Ovary (tissue), 9 donors: ENCODE results near the gene TAP1. TPM values are rescaled to one million over a fixed set of nuclear protein-coding genes. Genes with fewer than 3 reads are reported as not detected.

ENCODE experiments used
- DNase-seq, 5 donors: peaks; one replicate each; pipeline ENCODE4 v3.0.0-alpha.2; 2019 to 2020
- H3K27ac ChIP-seq, 2 donors: fragments of 200-600 bp; one replicate each; pipeline versions ENCODE4 v1.5.1 to v1.8.0; 2019 to 2022
- H3K27me3 ChIP-seq: fragments of 200-600 bp; one replicate; pipeline ENCODE4 v1.8.0; 2022
- H3K36me3 ChIP-seq: fragments of 200-600 bp; sonication (generic); one replicate; pipeline ENCODE4 v1.5.1; 2019
- H3K4me1 ChIP-seq: one replicate; pipeline ENCODE4 v1.8.1; 2013; ENCODE audit warnings: mild to moderate bottlenecking, moderate library complexity; ENCODE audit not compliant: insufficient read depth
- H3K4me3 ChIP-seq: fragments of 200-600 bp; sonication (generic); one replicate; pipeline ENCODE4 v1.5.1; 2017
- H3K9me3 ChIP-seq, 2 donors: fragments of 200-600 bp in 1 of 2; sonication (generic) in 1 of 2; one replicate each; pipeline versions ENCODE4 v1.5.1 to v1.8.1; 2013 to 2019; ENCODE audit warnings: mild to moderate bottlenecking in 1 of 2, moderate library complexity in 1 of 2
- CTCF ChIP-seq, 3 donors: fragments of 450-650 bp in 2 of 3; fragments of 200-600 bp in 1 of 3; IDR thresholded peaks; one replicate each; pipeline versions ENCODE4 v1.5.1 to v1.8.0; 2016 to 2022; ENCODE audit warnings: antibody characterized with exemption in 3 of 3, mild to moderate bottlenecking in 1 of 3
- EP300 ChIP-seq: sonication (generic); formaldehyde crosslinking; IDR thresholded peaks from one replicate; pipeline ENCODE4 v1.6.1; 2017; ENCODE audit warnings: antibody characterized with exemption
- POLR2A ChIP-seq: fragments of 450-650 bp; IDR thresholded peaks from one replicate; pipeline ENCODE4 v1.6.1; 2017; ENCODE audit warnings: antibody characterized with exemption, mild to moderate bottlenecking, moderate library complexity
- WGBS, 3 donors: extraction: QIAGEN DNeasy Blood & Tissue Kit in 1 of 3; methylation state at CpG; one replicate each; pipeline versions ENCODE4 v1.1.5 to v1.1.7; 2013 to 2017; 5-methylcytosine and 5-hydroxymethylcytosine counted together
- intact Hi-C, 4 donors: fragments of 100-400 bp; cut with DNase I; formaldehyde crosslinking; loops; one replicate each; pipeline versions ENCODE4 v1.11.0 to v1.15.1; 2022 to 2023
- polyA plus RNA-seq, 2 donors: library from polyadenylated mRNA; stranded (reverse); fragments of 200-250 nt in 1 of 2; fragments of 350-450 nt in 1 of 2; fragmentation: Illumina TruSeq in 1 of 2; extraction: RNeasy Lipid Tissue Mini Kit (QIAGEN cat#74804) in 1 of 2; gene quantifications; one replicate each; pipeline ENCODE4 v1.2.3, GENCODE V29; 2013 to 2014
- total RNA-seq, 7 donors: library from RNA; depleted of rRNA in 2 of 7; stranded (reverse); fragments of >200 nt in 2 of 7; fragmentation: NEBNext Ultra II Directional in 3 of 7; extraction: Animal tissue kit (Norgen Biotek cat#: 25700) in 3 of 7; gene quantifications; one replicate each; pipeline versions ENCODE4 v1.1.0 to v1.2.4, GENCODE V29; 2016 to 2023
- donor health status: DM: no; HTN: no; CAD: no; lungs with moderate emphysema.
- donor health status: DM: no; HTN: no; CAD: no.
- donor health status: Bipolar disorder and iron deficiency.
- donor health status: DM: yes; HTN: yes; CAD: no.
- donor health status: DM: no; HTN: no; CAD: no.
- donor health status: DM: yes; HTN: yes; CAD: no.

TAP1 gene
- total and polyA plus RNA-seq, 9 donors, result 17.7 to 48.4 (median 23.3) TPM

GRCh38 chr6:32830936-32831335 is 22.6 kb downstream of the TAP1 start:
- H3K4me3 ChIP-seq, result no peak overlapping the region
- 81 to 92% (median 88%) methylated on average over 5 of the region's 5 CpGs for WGBS, 3 donors
- H3K9me3 ChIP-seq, result no peaks in the 10 kb centered on the region
- TF ChIP-seq CTCF (IDR thresholded peaks at IDR 0.05) (no peak), POLR2A (no peak), EP300 (no peak)
- H3K27me3 ChIP-seq, result no peaks in the 10 kb centered on the region
- H3K4me1 ChIP-seq, result no peaks in the 10 kb centered on the region
- H3K36me3 ChIP-seq, result no peaks in the 10 kb centered on the region
- no peak overlapping the region for H3K27ac ChIP-seq
- intact Hi-C loops, result no loop called here
- no peak for DNase-seq

DNA sequence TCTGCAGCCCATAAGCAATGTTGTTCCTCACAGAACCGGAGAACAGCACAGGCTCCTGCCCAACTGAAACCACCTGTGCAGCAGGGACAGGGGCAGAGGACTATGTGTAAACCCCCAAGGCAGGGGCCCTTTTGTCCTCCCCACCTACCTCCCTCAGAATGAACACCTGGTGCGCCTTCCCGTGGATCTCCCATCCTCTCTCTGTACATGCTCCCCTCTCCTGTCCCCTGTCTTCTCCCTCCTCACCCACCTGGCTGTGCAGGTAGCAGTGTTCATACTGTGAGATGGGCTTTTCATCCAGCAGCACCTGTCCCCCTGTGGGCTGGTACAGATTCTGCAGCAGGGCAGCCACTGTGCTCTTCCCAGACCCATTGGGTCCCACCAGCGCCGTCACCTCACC is 23.5 kb downstream of the TAP1 start:
- no peaks in the 10 kb centered on the region for H3K27me3 ChIP-seq
- no peak overlapping the region for H3K4me3 ChIP-seq
- no peak overlapping the region for H3K27ac ChIP-seq
- no peaks in the 10 kb centered on the region for H3K9me3 ChIP-seq
- TF ChIP-seq EP300 (no peak), CTCF (IDR thresholded peaks at IDR 0.05) (no peak), POLR2A (no peak)
- no peaks in the 10 kb centered on the region for H3K4me1 ChIP-seq
- no peak for DNase-seq
- H3K36me3 ChIP-seq, result no peaks in the 10 kb centered on the region
- 87 to 90% (median 90%) methylated on average over 5 of the region's 5 CpGs for WGBS, 3 donors
- intact Hi-C loops, result no loop called here

DNA sequence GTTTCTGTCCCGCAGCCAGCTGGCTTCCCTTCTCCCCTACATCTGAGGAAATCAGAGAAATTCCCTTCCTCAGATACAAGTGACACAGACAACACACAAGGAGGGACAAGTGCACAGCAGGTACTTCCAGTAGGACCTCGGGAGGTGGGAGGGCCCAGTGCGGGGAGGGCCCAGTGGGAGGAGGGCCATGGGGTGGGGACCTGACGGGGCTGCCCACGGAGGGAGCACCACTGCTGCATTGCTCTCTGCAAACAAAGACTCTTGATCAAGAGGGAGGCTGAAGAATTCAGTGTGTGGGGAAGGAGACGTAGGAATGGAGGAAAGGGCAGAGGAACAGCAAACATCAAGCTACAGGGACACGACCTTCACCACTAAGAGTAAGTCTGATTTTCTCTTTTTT is 24.0 kb downstream of the TAP1 start:
- Histone ChIP-seq H3K4me1 (no peaks in the 10 kb centered on the region), H3K9me3 (no peaks in the 10 kb centered on the region), H3K27ac (no peak overlapping the region), H3K36me3 (no peaks in the 10 kb centered on the region), H3K27me3 (no peaks in the 10 kb centered on the region), H3K4me3 (no peak overlapping the region)
- TF ChIP-seq POLR2A (no peak), CTCF (IDR thresholded peaks at IDR 0.05) (no peak), EP300 (no peak)
- intact Hi-C loops, result loop anchor here in 1 of 4 donors (5.0 kb wide), 1 partner anchor 263 kb away; no protein-coding TSS in a partner anchor
- 70 to 77% (median 72%) methylated on average over 7 of the region's 7 CpGs for WGBS, 3 donors
- DNase-seq, result no peak

- no peak overlapping the region for H3K4me3 ChIP-seq
- no peaks in the 10 kb centered on the region for H3K9me3 ChIP-seq
- H3K27ac ChIP-seq, result no peak overlapping the region
- H3K27me3 ChIP-seq, result no peaks in the 10 kb centered on the region
- 66 to 73% (median 68%) methylated on average over 3 of the region's 3 CpGs for WGBS, 3 donors
- intact Hi-C loops, result loop anchor here in 1 of 4 donors (5.0 kb wide), 1 partner anchor 265 kb away; no protein-coding TSS in a partner anchor
- no peaks in the 10 kb centered on the region for H3K36me3 ChIP-seq
- TF ChIP-seq CTCF (IDR thresholded peaks at IDR 0.05) (no peak), EP300 (no peak), POLR2A (no peak)
- no peak for DNase-seq
- H3K4me1 ChIP-seq, result no peaks in the 10 kb centered on the region
Observed at GRCh38 chr6:32827025-32827424, 26.5 kb downstream of the TAP1 start.
